Loucy (cell line): ENCODE results near the gene SERPINB11.

Experiments used
- H2AFZ ChIP-seq: fragments of 200-600 bp; sonication (generic); 2 replicates; pipeline ENCODE4 v1.6.0; 2016; ENCODE audit warnings: antibody characterized with exemption, mild to moderate bottlenecking, low read length, moderate library complexity
- H3F3A ChIP-seq: fragments of 200-600 bp; 2 replicates; pipeline ENCODE4 v1.6.0; 2016; ENCODE audit warnings: antibody characterized with exemption, low read depth, mild to moderate bottlenecking
- H3K27me3 ChIP-seq: fragments of 200-600 bp; sonication (generic); 2 replicates; pipeline ENCODE4 v1.6.1; 2014; ENCODE audit warnings: low read length, mild to moderate bottlenecking; ENCODE audit not compliant: insufficient read depth, poor library complexity, severe bottlenecking
- H3K36me3 ChIP-seq: fragments of 200-600 bp; sonication (generic); 2 replicates; pipeline ENCODE4 v1.6.1; 2016; ENCODE audit warnings: low read length; ENCODE audit not compliant: insufficient read depth
- H3K4me1 ChIP-seq: fragments of 200-600 bp; sonication (generic); 2 replicates; pipeline ENCODE4 v1.5.1; 2014; ENCODE audit warnings: low read length, mild to moderate bottlenecking; ENCODE audit not compliant: insufficient read depth, poor library complexity, severe bottlenecking
- H3K4me2 ChIP-seq: fragments of 200-600 bp; sonication (generic); 2 replicates; pipeline ENCODE4 v1.6.0; 2014; ENCODE audit warnings: antibody characterized with exemption, low read length, low read depth, mild to moderate bottlenecking; ENCODE audit not compliant: poor library complexity, severe bottlenecking
- H3K4me3 ChIP-seq: fragments of 200-600 bp; sonication (generic); 2 replicates; pipeline ENCODE4 v1.5.1; 2014; ENCODE audit warnings: low read length, mild to moderate bottlenecking, mixed read lengths; ENCODE audit not compliant: poor library complexity, severe bottlenecking
- H3K79me2 ChIP-seq: fragments of 200-600 bp; sonication (generic); 2 replicates; pipeline ENCODE4 v1.6.1; 2014; ENCODE audit warnings: low read length; ENCODE audit not compliant: insufficient read depth
- H3K9ac ChIP-seq: fragments of 200-600 bp; sonication (generic); 2 replicates; pipeline ENCODE4 v1.6.0; 2014; ENCODE audit warnings: mild to moderate bottlenecking, low read depth, low read length, moderate library complexity; ENCODE audit not compliant: poor library complexity, severe bottlenecking
- H3K9me2 ChIP-seq: fragments of 200-600 bp; sonication (generic); replicated peaks from 2 replicates; pipeline ENCODE4 v1.6.1; 2016; ENCODE audit warnings: low read depth, low read length, mixed read lengths
- H3K9me3 ChIP-seq: fragments of 200-600 bp; sonication (generic); 2 replicates; pipeline ENCODE4 v1.6.1; 2014; ENCODE audit warnings: mild to moderate bottlenecking, antibody characterized with exemption, low read length, low read depth; ENCODE audit not compliant: insufficient read depth
- H4K20me1 ChIP-seq: fragments of 200-600 bp; sonication (generic); 2 replicates; pipeline ENCODE4 v1.6.0; 2014; ENCODE audit warnings: antibody characterized with exemption, low read length, mild to moderate bottlenecking; ENCODE audit not compliant: insufficient read depth, poor library complexity, severe bottlenecking
- CTCF ChIP-seq: fragments of 200-600 bp; sonication (generic); conservative IDR thresholded peaks from 2 replicates; pipeline ENCODE4 v1.5.1; 2014; ENCODE audit warnings: mild to moderate bottlenecking, antibody characterized with exemption, low read length
- EZH2phosphoT487 ChIP-seq: fragments of 200-600 bp; IDR thresholded peaks from 2 replicates; pipeline ENCODE4 v1.6.1; 2018; ENCODE audit warnings: antibody characterized with exemption, mild to moderate bottlenecking, moderate library complexity, borderline replicate concordance

Gene SERPINB11

DNA sequence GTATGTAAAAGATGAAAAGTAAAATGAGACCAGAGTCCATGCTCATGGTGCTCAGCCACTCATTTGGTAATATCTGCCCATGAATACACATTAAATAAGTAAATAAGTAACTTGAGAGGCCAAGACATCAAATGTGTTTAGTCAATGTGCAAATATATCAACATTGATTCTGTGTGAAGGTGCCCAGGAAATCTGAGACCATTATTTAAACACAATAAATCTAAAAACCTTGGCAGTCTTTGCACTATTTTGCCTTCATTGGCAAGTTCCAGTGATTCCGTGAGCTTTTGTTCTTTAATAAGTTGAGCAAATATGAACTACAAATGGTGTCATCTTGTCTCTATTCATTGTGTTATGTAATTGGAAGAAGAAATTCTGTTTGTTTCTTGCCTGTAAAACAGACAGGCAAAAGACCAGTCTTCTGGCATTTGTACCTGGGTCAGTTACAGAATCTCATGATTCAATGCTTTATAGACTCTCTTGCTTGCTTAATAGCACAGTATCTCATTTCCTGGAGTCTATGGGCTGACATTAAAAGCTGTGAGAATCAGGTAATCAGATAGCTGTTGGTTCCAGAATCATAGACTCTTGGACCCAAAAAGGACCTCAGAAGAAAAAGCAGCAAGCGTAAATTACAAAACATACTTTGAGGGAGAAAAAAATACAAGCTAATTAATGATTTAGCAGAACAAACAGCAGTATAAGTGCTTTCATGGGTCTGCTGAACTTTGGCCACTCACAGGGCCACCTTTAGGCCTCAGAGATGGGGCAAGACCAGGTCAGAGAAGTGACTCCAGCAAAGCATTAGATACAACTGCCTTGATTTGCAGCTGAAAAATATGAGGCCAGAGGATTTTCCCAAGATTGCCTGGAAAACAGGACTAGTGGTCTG, 21.1 kb upstream of the SERPINB11 start:
- Histone ChIP-seq H3K36me3 (no peaks in the 10 kb centered on the region), H3F3A (no peaks in the 10 kb centered on the region), H3K9me2 (no peaks in the 10 kb centered on the region), H3K4me3 (no peak overlapping the region), H3K79me2 (no peaks in the 10 kb centered on the region), H4K20me1 (no peaks in the 10 kb centered on the region), H2AFZ (no peak overlapping the region), H3K9me3 (no peaks in the 10 kb centered on the region), H3K9ac (no peak overlapping the region), H3K4me1 (no peaks in the 10 kb centered on the region), H3K4me2 (no peak overlapping the region), H3K27me3 (no peaks in the 10 kb centered on the region)
- TF ChIP-seq EZH2phosphoT487: no peak

GRCh38 chr18:63683152-63683551, 19.6 kb upstream of the SERPINB11 start:
- Histone ChIP-seq H3K4me2 (no peak overlapping the region), H3K9me3 (peaks cover 6% of the 10 kb centered on the region; the same call in 1 of the 2 replicates), H4K20me1 (no peaks in the 10 kb centered on the region), H3K9ac (no peak overlapping the region), H3K4me1 (no peaks in the 10 kb centered on the region), H2AFZ (no peak overlapping the region), H3K9me2 (no peaks in the 10 kb centered on the region), H3K36me3 (no peaks in the 10 kb centered on the region), H3K27me3 (no peaks in the 10 kb centered on the region), H3F3A (no peaks in the 10 kb centered on the region), H3K4me3 (no peak overlapping the region), H3K79me2 (no peaks in the 10 kb centered on the region)
- TF ChIP-seq CTCF: no peak
- TF ChIP-seq EZH2phosphoT487: no peak

DNA sequence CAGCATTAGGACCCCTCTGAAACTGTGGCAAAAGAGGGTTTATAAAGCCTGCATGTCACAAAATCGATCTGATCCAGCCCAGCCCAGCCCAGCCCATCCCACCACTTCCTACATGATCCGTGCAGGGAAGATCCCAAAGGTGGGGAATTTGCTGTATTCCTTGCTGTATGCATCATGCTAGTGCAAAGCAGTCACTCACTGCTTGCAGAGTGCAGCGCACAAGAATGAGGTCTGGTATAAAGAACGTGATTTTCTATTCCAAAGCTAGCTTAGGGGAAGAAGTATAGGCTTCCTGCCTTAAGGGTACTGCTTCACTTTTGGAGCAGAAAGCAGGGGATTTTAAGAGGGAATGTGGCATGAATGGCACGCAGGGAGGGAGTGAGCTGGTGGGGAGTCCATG, 18.9 kb upstream of the SERPINB11 start:
- no peak overlapping the region for H3K4me2 ChIP-seq

More for the DNA sequence above, 18.9 kb upstream of the SERPINB11 start:
- peaks cover 6% of the 10 kb centered on the region; the same call in 1 of the 2 replicates for H3K9me3 ChIP-seq
- H3K9me2 ChIP-seq: no peaks in the 10 kb centered on the region
- no peaks in the 10 kb centered on the region for H3F3A ChIP-seq
- no peaks in the 10 kb centered on the region for H3K36me3 ChIP-seq
- H3K4me3 ChIP-seq: no peak overlapping the region
- H3K27me3 ChIP-seq: no peaks in the 10 kb centered on the region
- H3K79me2 ChIP-seq: no peaks in the 10 kb centered on the region
- TF ChIP-seq EZH2phosphoT487 (no peak), CTCF (no peak)
- H2AFZ ChIP-seq: no peak overlapping the region
- no peaks in the 10 kb centered on the region for H4K20me1 ChIP-seq
- no peaks in the 10 kb centered on the region for H3K4me1 ChIP-seq
- H3K9ac ChIP-seq: no peak overlapping the region
